H1 (cell line): ENCODE results near the gene SLC24A3. TPM values are rescaled to one million over a fixed set of nuclear protein-coding genes. Genes with fewer than 3 reads are reported as not detected.

Experiments used
- CTCF ChIA-PET: fragments of 300-600 bp; sonication (Branson Sonifier 250); formaldehyde crosslinking; loops from one replicate; lab custom pipeline; 2021; ENCODE audit not compliant: partially characterized antibody; lab: Charles Lee
- POLR2A ChIA-PET: fragments of 300-600 bp; sonication (Branson Sonifier 250); formaldehyde crosslinking; loops from one replicate; lab custom pipeline; 2021; ENCODE audit warnings: inconsistent platforms; ENCODE audit not compliant: partially characterized antibody; lab: Charles Lee
- DNase-seq, 2 experiments: peaks; one replicate each; pipeline versions ENCODE4 v3.0.0 to v3.0.0-alpha.2; 2010 to 2022; ENCODE audit warnings: low spot score in 2 of 2, low read depth in 1 of 2, mixed read lengths in 1 of 2
- FAIRE-seq: peaks from 2 replicates; lab custom pipeline; 2011; peaks lifted over from hg19 to GRCh38; lab: Jason Lieb, UNC
- H2AFZ ChIP-seq: 2 replicates; pipeline ENCODE4 v1.8.1; 2012; ENCODE audit warnings: low read length, inconsistent platforms
- H2AK5ac ChIP-seq: 2 replicates; pipeline ENCODE4 v1.6.1; 2013; ENCODE audit warnings: low read depth, low read length
- H2BK120ac ChIP-seq: replicated peaks from 2 replicates; pipeline ENCODE3; 2013; ENCODE audit warnings: low read depth, low read length, inconsistent platforms
- H2BK12ac ChIP-seq: 2 replicates; pipeline ENCODE4 v1.6.1; 2013; ENCODE audit warnings: low read depth, low read length
- H2BK15ac ChIP-seq: 2 replicates; pipeline ENCODE4 v1.6.1; 2013; ENCODE audit warnings: low read length
- H2BK20ac ChIP-seq: 2 replicates; pipeline ENCODE4 v1.6.1; 2013; ENCODE audit warnings: low read length
- H2BK5ac ChIP-seq: 2 replicates; pipeline ENCODE4 v1.6.1; 2013; ENCODE audit warnings: low read depth, low read length
- H3K14ac ChIP-seq: 2 replicates; pipeline ENCODE4 v1.6.1; 2013; ENCODE audit warnings: inconsistent platforms; ENCODE audit not compliant: insufficient read length
- H3K18ac ChIP-seq: 2 replicates; pipeline ENCODE4 v1.6.1; 2013; ENCODE audit warnings: low read length; ENCODE audit errors: extremely low read depth
- H3K23ac ChIP-seq: 2 replicates; pipeline ENCODE4 v1.6.1; 2013; ENCODE audit warnings: inconsistent platforms; ENCODE audit not compliant: insufficient read length
- H3K23me2 ChIP-seq: 2 replicates; pipeline ENCODE4 v1.6.1; 2013; ENCODE audit warnings: low read depth, low read length
- H3K27ac ChIP-seq: 2 replicates; pipeline ENCODE4 v1.6.1; 2011; ENCODE audit warnings: low read depth, low read length, inconsistent platforms
- H3K27me3 ChIP-seq, 4 experiments: replicated peaks in 1 of 4; 1 replicate in 1 of 4; 2 replicates in 3 of 4; pipeline versions ENCODE4 v1.6.1 to v1.8.1; 2011 to 2013; ENCODE audit warnings: low read length in 3 of 4, mild to moderate bottlenecking in 3 of 4, inconsistent platforms in 2 of 4, mixed read lengths in 2 of 4, moderate library complexity in 1 of 4; ENCODE audit not compliant: control insufficient read depth in 3 of 4, insufficient read depth in 3 of 4; ENCODE audit errors: extremely low read depth in 1 of 4
- H3K36me3 ChIP-seq, 4 experiments: 2 replicates each; pipeline versions ENCODE4 v1.6.1 to v1.8.1; 2011 to 2013; ENCODE audit warnings: mild to moderate bottlenecking in 4 of 4, low read length in 3 of 4, moderate library complexity in 2 of 4, control low read depth in 1 of 4, inconsistent platforms in 1 of 4; ENCODE audit not compliant: insufficient read depth in 4 of 4, control insufficient read depth in 2 of 4
- H3K4ac ChIP-seq: replicated peaks from 2 replicates; pipeline ENCODE3; 2013; ENCODE audit warnings: low read length, low read depth, mixed read lengths, inconsistent platforms; ENCODE audit not compliant: insufficient read length
- H3K4me1 ChIP-seq, 4 experiments: replicated peaks in 1 of 4; 1 replicate in 1 of 4; 2 replicates in 3 of 4; pipeline versions ENCODE4 v1.6.1 to v1.8.1; 2011 to 2013; ENCODE audit warnings: low read length in 3 of 4, inconsistent platforms in 2 of 4, mixed read lengths in 1 of 4; ENCODE audit not compliant: insufficient read depth in 4 of 4, control insufficient read depth in 3 of 4
- H3K4me2 ChIP-seq, 2 experiments: 2 replicates each; pipeline versions ENCODE4 v1.6.1 to v1.8.1; 2011 to 2013; ENCODE audit warnings: low read depth in 2 of 2, low read length in 2 of 2, control low read depth in 1 of 2, inconsistent platforms in 1 of 2, mild to moderate bottlenecking in 1 of 2; ENCODE audit not compliant: insufficient read depth in 1 of 2
- H3K4me3 ChIP-seq, 4 experiments: fragments of 200-600, 300-600 bp in 1 of 4; sonication (generic), shearing (Covaris generic), sonication (Bioruptor Twin) in 1 of 4; 2 replicates each; pipeline versions ENCODE4 v1.5.1 to v1.8.1; 2011 to 2016; ENCODE audit warnings: low read length in 4 of 4, low read depth in 3 of 4, control low read depth in 2 of 4, inconsistent platforms in 2 of 4, mild to moderate bottlenecking in 2 of 4, mixed read lengths in 1 of 4, moderate library complexity in 1 of 4; ENCODE audit not compliant: insufficient read depth in 2 of 4; ENCODE audit errors: extremely low read depth in 1 of 4
- H3K56ac ChIP-seq: replicated peaks from 2 replicates; pipeline ENCODE3; 2013; ENCODE audit warnings: low read depth, mild to moderate bottlenecking, mixed read lengths, low read length, inconsistent platforms; ENCODE audit not compliant: insufficient read length
- H3K79me1 ChIP-seq: 2 replicates; pipeline ENCODE4 v1.6.1; 2013; ENCODE audit warnings: low read depth, low read length, control low read depth
- H3K79me2 ChIP-seq, 2 experiments: 2 replicates each; pipeline versions ENCODE4 v1.6.1 to v1.8.1; 2012 to 2013; ENCODE audit warnings: low read length in 2 of 2, mild to moderate bottlenecking in 2 of 2, inconsistent platforms in 1 of 2; ENCODE audit not compliant: insufficient read depth in 2 of 2, control insufficient read depth in 1 of 2
- H3K9ac ChIP-seq, 4 experiments: replicated peaks in 1 of 4; 1 replicate in 1 of 4; 2 replicates in 3 of 4; pipeline versions ENCODE4 v1.6.1 to v1.8.1; 2011 to 2013; ENCODE audit warnings: low read depth in 3 of 4, low read length in 3 of 4, control low read depth in 2 of 4, mild to moderate bottlenecking in 2 of 4, moderate library complexity in 2 of 4, inconsistent platforms in 1 of 4; ENCODE audit errors: extremely low read depth in 1 of 4
- H3K9me3 ChIP-seq, 2 experiments: 2 replicates each; pipeline versions ENCODE4 v1.6.1 to v1.8.1; 2012 to 2013; ENCODE audit warnings: mild to moderate bottlenecking in 2 of 2, moderate library complexity in 2 of 2, control low read depth in 1 of 2, inconsistent platforms in 1 of 2, low read depth in 1 of 2, low read length in 1 of 2, mixed read lengths in 1 of 2; ENCODE audit not compliant: insufficient read depth in 2 of 2
- H4K20me1 ChIP-seq, 2 experiments: replicated peaks in 1 of 2; 2 replicates each; pipeline versions ENCODE3 to v1.8.1; 2011 to 2013; ENCODE audit warnings: inconsistent platforms in 2 of 2, low read length in 2 of 2, mild to moderate bottlenecking in 1 of 2; ENCODE audit not compliant: insufficient read depth in 2 of 2, control insufficient read depth in 1 of 2
- H4K5ac ChIP-seq: 2 replicates; pipeline ENCODE4 v1.6.1; 2013; ENCODE audit warnings: low read length, low read depth, mixed read lengths, inconsistent platforms; ENCODE audit not compliant: insufficient read length
- H4K8ac ChIP-seq: 2 replicates; pipeline ENCODE4 v1.8.0; 2013; ENCODE audit warnings: mild to moderate bottlenecking, moderate library complexity, low read length, inconsistent platforms; ENCODE audit not compliant: insufficient read depth; ENCODE audit errors: extremely low read depth
- H4K91ac ChIP-seq: replicated peaks from 2 replicates; pipeline ENCODE3; 2013; ENCODE audit warnings: low read length, mixed read lengths, inconsistent platforms; ENCODE audit not compliant: insufficient read length
- ASH2L ChIP-seq: fragments of 200-600, 300-600 bp; sonication (generic); IDR thresholded peaks from one replicate; pipeline ENCODE4 v1.7.1; 2017; ENCODE audit warnings: low read length
- CBX5 ChIP-seq: fragments of 300-800, 300-1000 bp; sonication (generic); IDR thresholded peaks from 2 replicates; pipeline ENCODE4 v1.7.1; 2016; ENCODE audit warnings: antibody characterized with exemption, low read length, low read depth
- CHD2 ChIP-seq: IDR thresholded peaks from 2 replicates; pipeline ENCODE4 v1.6.1; 2012; ENCODE audit warnings: low read length, improper control_type of control experiment
- GABPA ChIP-seq: IDR thresholded peaks from 2 replicates; pipeline ENCODE4 v1.6.1; 2011; ENCODE audit warnings: mild to moderate bottlenecking, low read length, moderate library complexity, borderline replicate concordance; ENCODE audit not compliant: insufficient read depth
- ZNF274 ChIP-seq: IDR thresholded peaks from 2 replicates; pipeline ENCODE4 v1.7.0; 2012; ENCODE audit warnings: low read length, borderline replicate concordance; ENCODE audit errors: extremely low read depth
- WGBS, 2 experiments: shearing (Covaris generic) in 1 of 2; methylation state at CpG; one replicate each; pipeline versions ENCODE4 v1.1.6 to v1.1.7; 2013 to 2015; ENCODE audit warnings: low lambda C conversion rate in 2 of 2, mixed read lengths in 2 of 2, inconsistent platforms in 1 of 2, low coverage in 1 of 2, missing lambda C conversion rate in 1 of 2; ENCODE audit not compliant: insufficient replicate concordance in 2 of 2, insufficient coverage in 1 of 2, insufficient read length in 1 of 2; ENCODE audit errors: extremely low coverage in 1 of 2, missing lambda C conversion rate in 1 of 2; 5-methylcytosine and 5-hydroxymethylcytosine counted together
- polyA plus RNA-seq, 7 experiments: library from polyadenylated mRNA; depleted of rRNA in 3 of 7; stranded (reverse) in 5 of 7; unstranded in 2 of 7; fragments of >200 nt in 5 of 7; fragments of 200-250 nt in 2 of 7; gene quantifications; 1 replicate in 5 of 7; 2 replicates in 1 of 7; 4 replicates in 1 of 7; pipeline versions ENCODE4 v1.2.1 to v1.2.3, GENCODE V29; 2011 to 2013; ENCODE audit warnings: missing spikeins in 2 of 7, mixed read lengths in 2 of 7
- total RNA-seq: library from RNA; stranded (reverse); fragmentation: NEBNext Ultra II Directional; extraction: Animal tissue kit (Norgen Biotek cat#: 25700); gene quantifications from 2 replicates; pipeline ENCODE4 v1.2.1, GENCODE V29; 2021
- TF ChIP-seq, protein P1 (sequence below): IDR thresholded peaks from 2 replicates; pipeline ENCODE4 v1.6.1; 2012; ENCODE audit warnings: inconsistent platforms

The SLC24A3 gene
- total and polyA plus RNA-seq, 2 of the 8 experiments (the other 6 are each of a cell fraction or from before 2014, with no cell fraction given): 4.5 to 6.3 TPM

DNA sequence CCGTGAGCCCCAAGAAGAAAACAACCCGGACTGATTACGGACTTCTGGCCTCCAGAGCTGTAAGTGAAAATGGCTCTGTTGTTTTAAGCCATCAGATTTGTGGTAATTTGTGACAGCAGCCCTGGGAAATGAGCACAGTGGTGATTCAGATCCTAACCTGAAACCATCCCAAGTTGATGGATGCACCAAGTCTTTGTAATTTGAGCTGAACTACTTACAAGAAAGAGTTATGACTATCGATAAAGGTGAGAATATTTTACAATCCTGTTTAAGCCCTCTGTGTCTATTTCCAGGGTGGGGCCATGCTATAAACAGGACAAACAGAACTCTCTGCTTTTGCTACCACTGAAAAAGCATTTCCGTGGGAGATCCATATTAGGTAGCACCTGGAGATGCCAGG lies 526.5 kb downstream of the SLC24A3 start:
- FAIRE-seq: no peak
- DNase-seq: no peak
- 93% methylated on average over 5 of the region's 5 CpGs; no CpG with 5 or more reads in 1 of the 2 experiments for WGBS, 2 experiments

More for the DNA sequence above, 526.5 kb downstream of the SLC24A3 start:
- no peak overlapping the region for H2BK20ac ChIP-seq
- no peak overlapping the region for H3K4ac ChIP-seq
- H3K4me3 ChIP-seq: no peak overlapping the region
- H3K23me2 ChIP-seq: no peaks in the 10 kb centered on the region
- H3K79me1 ChIP-seq: no peaks in the 10 kb centered on the region; the same call in 1 of the 2 replicates
- H3K9ac ChIP-seq: no peak overlapping the region
- no peak overlapping the region for H2BK12ac ChIP-seq
- H2AK5ac ChIP-seq: no peak overlapping the region
- no peak overlapping the region for H4K91ac ChIP-seq
- H2BK5ac ChIP-seq: no peak overlapping the region
- H4K20me1 ChIP-seq: no peaks in the 10 kb centered on the region
- no peak overlapping the region for H3K14ac ChIP-seq
- H3K27ac ChIP-seq: no peak overlapping the region
- ChIA-PET CTCF (interaction anchor here (2.3 kb wide), 1 partner anchor 46 kb away, joined by 6 read pairs; no protein-coding TSS in a partner anchor), POLR2A (no interaction called here)
- TF ChIP-seq GABPA (no peak), CBX5 (no peak), ASH2L (no peak), ZNF274 (no peak), CHD2 (no peak)
- TF ChIP-seq, protein P1, sequence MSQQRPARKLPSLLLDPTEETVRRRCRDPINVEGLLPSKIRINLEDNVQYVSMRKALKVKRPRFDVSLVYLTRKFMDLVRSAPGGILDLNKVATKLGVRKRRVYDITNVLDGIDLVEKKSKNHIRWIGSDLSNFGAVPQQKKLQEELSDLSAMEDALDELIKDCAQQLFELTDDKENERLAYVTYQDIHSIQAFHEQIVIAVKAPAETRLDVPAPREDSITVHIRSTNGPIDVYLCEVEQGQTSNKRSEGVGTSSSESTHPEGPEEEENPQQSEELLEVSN: no peak
- no peak overlapping the region for H4K5ac ChIP-seq
- no peak overlapping the region for H3K18ac ChIP-seq
- H3K27me3 ChIP-seq: no peaks in the 10 kb centered on the region; a peak in 1 of 7 replicates
- H2AFZ ChIP-seq: no peak overlapping the region
- H3K9me3 ChIP-seq: no peaks in the 10 kb centered on the region; a peak in 1 of 4 replicates
- H3K79me2 ChIP-seq: no peaks in the 10 kb centered on the region
- H2BK15ac ChIP-seq: no peak overlapping the region
- peaks cover 0 to 5% (median under 1%) of the 10 kb centered on the region in 4 experiments; a peak in 2 of 7 replicates for H3K4me1 ChIP-seq
- H3K23ac ChIP-seq: no peak overlapping the region
- H2BK120ac ChIP-seq: no peak overlapping the region
- no peaks in the 10 kb centered on the region for H3K36me3 ChIP-seq
- no peak overlapping the region for H3K56ac ChIP-seq
- H4K8ac ChIP-seq: no peak overlapping the region
- no peak overlapping the region for H3K4me2 ChIP-seq
